HG02938 (cell line): ENCODE data around the gene ACAN.

Experiments
- ATAC-seq: cut with Tn5 transposase; IDR thresholded peaks from one replicate; pipeline ENCODE4 v1.9.1; 2021; ENCODE audit warnings: mild to moderate bottlenecking, moderate library complexity; ENCODE audit not compliant: unreplicated experiment

The ACAN gene

DNA sequence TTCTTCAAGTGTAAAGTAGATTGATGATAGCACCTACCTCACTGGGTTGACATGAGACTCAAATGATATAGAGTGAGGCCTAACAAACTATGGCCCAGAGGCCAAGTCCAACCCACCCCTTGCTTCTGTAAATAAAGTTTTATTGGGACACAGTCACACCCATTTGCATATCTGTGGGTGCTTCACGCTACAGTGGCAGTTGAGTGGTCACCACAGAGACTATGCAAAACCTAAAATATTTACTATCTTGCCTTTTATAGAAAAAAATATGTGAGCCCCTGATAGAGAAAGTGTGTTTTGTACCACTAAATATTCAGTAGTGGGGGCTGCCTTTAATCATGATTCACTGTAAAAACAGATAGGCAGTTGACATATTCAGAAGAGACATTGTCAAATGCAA lies 38.0 kb downstream of the ACAN start:
- no peak for ATAC-seq

DNA sequence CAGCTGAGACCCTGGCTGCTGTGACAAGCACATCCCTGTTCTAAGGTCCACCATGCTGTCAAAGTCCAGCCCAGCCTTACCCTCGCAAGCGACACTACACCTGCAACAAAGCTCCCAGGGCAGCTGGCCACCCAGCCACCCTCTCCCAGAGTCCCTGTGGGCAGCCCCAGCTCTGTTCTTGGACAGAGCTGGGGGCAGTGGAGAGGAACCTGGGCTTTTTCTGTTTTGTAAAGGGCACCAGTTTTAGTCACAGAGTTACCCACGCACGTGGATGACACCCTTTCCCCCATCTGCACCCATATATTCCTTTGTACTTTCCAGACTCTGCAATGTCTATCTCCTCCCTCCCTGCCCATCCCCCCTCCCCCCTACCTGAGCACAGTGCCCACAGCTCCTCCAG lies 38.9 kb downstream of the ACAN start:
- ATAC-seq, result no peak

DNA sequence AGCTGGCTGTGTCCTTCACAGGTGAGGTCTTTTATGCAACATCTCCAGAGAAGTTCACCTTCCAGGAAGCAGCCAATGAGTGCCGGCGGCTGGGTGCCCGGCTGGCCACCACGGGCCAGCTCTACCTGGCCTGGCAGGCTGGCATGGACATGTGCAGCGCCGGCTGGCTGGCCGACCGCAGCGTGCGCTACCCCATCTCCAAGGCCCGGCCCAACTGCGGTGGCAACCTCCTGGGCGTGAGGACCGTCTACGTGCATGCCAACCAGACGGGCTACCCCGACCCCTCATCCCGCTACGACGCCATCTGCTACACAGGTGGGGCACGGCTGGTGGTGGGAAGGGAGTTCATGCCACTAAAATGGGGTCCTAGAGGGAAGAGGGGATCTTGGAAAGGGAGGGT lies 40.1 kb downstream of the ACAN start:
- no peak for ATAC-seq

DNA sequence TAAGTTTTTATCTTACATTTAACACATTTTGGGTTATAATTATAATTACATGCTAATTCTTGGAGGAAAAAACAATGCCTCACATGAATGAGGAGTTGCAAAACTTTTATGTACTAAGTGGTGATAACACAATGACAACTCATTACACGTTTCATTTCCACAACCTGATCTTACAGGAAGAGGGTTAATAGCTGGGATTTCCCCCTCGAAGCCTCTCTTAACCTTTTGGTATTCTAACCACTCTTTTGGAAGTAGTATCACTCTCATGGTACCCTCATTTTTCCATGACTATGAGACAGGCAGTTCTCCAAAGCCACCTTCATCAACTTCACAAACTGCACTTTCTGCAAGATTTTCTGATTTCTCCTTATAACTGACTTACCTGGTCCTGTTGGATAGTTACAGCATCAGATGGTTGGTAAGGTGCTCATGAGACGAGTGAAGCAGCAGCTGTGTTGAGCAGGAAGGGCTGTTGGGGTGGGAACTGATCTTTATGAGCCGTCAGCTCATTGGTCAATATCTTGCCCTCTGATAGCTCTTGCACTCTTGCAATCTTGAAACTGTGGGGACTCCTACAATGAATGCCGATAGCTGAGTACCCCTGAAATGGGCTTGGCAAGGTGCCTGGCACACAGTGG lies 41.6 kb downstream of the ACAN start:
- ATAC-seq, result no peak

DNA sequence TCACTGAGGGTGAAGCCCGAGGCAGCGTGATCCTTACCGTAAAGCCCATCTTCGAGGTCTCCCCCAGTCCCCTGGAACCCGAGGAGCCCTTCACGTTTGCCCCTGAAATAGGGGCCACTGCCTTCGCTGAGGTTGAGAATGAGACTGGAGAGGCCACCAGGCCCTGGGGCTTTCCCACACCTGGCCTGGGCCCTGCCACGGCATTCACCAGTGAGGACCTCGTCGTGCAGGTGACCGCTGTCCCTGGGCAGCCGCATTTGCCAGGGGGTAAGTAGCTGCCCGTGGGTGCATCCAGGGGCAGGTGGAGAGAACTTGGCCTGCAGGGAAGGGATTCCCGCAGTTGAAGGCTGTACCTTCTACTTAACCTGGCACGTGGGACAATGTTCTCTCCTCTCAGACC lies 42.4 kb downstream of the ACAN start:
- no peak for ATAC-seq

DNA sequence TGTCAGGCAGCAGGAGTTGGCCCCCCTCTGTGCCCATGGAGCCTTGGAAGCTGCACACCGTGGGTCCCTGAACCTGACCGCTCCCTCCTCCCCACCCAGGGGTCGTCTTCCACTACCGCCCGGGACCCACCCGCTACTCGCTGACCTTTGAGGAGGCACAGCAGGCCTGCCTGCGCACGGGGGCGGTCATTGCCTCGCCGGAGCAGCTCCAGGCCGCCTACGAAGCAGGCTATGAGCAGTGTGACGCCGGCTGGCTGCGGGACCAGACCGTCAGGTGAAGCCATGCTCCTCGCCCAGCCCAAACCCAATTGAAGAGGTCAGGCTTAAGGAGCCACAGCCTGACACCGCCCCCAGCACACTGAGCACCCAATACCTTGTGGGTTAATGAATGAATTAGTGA lies 43.9 kb downstream of the ACAN start:
- ATAC-seq, result no peak

DNA sequence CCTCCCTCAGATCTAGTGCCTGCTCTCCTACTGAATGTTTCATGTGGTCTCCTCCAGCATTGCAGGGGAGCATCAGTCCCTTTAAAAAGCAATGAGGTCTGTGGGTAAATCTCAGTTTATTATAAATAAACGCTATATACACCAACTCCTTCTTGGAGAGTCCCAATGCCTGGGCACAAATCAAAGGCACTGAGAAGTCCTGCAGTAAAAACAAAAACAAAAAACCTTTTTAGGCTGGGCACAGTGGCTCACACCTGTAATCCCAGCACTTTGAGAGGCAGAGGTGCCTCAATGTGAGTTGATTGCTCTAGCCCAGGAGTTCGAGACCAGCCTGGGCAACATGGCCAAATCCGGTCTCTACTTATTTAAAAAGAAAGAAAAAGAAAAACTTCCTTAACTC lies 45.0 kb downstream of the ACAN start:
- no peak for ATAC-seq

DNA sequence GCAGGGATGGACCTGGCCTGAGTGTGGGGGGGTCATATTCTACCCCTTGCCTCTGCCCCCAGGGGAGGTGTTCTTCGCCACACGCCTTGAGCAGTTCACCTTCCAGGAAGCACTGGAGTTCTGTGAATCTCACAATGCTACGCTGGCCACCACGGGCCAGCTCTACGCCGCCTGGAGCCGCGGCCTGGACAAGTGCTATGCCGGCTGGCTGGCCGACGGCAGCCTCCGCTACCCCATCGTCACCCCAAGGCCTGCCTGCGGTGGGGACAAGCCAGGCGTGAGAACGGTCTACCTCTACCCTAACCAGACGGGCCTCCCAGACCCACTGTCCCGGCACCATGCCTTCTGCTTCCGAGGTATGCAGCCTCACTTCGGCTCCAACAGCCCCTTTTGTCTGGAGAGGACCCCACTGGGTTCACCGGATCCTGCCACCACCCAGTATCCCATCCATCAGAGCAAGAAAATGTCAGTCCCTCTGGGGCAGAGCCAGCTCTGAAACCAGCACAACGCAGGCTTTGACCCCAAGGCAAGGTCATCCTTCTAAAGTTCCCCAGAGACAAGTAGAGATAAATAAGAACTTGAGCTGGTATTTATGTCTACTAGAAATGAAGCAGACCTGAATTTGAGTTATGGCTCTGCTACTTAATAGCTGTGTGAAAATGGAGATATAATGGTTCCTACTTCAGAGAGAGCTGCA lies 46.3 kb downstream of the ACAN start:
- ATAC-seq, result no peak

DNA sequence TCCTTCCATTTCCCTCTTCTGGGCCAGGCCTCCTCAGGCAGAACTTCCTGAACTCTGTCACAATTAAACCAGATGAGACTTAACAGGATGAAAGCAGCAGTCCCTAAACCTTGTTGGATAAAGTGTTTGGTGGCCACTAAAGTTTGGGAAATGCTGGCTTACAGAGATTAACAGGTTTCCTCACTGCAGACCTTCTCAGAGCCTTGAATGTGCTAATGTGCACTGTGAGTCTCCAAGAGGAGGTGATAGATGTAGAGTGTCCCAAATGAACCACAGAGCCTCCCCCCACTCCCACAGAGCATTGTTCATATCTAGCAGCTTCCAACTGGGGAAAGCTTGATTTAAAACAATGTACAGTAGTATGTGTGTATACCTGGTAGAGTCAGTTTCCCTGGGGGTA lies 49.2 kb downstream of the ACAN start:
- no peak for ATAC-seq

DNA sequence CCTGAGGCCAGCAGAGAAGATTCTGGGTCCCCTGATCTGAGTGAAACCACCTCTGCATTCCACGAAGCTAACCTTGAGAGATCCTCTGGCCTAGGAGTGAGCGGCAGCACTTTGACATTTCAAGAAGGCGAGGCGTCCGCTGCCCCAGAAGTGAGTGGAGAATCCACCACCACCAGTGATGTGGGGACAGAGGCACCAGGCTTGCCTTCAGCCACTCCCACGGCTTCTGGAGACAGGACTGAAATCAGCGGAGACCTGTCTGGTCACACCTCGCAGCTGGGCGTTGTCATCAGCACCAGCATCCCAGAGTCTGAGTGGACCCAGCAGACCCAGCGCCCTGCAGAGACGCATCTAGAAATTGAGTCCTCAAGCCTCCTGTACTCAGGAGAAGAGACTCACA lies 55.7 kb downstream of the ACAN start:
- ATAC-seq, result no peak

DNA sequence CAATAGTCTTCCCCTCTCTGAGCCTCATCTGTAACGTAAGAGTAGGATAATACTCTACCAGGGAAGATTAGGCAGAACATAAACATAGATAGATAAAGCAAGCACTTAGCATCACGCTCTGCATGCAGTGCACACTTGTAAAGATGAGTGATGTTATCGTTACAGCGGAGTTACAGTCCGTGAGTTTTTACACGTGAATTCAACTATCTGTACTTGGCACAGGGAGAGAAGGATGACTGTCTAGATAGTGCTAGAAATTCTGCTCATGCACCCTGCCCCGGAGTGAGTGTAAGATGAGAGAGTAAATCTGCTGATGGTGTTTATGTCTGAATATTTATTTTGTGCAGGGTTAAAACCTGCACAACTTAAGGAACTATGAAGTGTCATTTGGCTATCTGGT lies 56.3 kb downstream of the ACAN start:
- ATAC-seq, result no peak

DNA sequence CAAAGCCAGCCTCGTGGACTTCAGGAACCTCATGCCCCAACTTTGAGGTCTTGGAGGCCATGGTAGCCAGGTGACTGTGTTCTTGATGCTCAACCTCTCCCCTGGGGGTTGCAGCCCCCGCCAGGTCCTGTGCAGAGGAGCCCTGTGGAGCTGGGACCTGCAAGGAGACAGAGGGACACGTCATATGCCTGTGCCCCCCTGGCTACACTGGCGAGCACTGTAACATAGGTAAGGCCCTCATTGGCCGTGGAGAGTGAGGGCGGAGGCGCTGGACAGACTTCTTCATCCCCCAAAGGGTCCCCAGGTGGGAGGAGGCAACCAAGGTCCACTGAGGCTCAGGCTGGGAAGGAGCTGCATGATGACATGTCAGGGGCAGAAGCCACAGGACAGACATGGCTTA lies 57.0 kb downstream of the ACAN start:
- no peak for ATAC-seq

DNA sequence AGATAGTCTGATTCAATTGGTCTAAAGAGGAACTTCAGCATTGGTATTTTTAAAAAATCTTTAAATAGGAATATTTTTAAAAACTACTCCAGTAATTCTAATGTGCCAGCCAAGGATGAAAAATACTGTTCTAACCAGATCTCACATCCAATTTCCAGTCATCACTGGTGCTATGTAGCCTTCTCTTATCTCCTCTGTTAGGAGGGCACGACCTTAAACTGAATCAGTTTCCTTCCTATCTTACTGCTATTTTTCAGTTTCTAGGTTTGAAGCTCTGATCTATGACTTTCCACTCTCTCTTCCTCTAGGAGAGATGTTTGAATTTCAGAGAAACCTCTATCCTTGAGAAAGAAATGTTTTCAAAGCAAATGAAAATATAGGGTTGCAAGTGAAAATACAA lies 60.2 kb downstream of the ACAN start:
- ATAC-seq, result no peak

DNA sequence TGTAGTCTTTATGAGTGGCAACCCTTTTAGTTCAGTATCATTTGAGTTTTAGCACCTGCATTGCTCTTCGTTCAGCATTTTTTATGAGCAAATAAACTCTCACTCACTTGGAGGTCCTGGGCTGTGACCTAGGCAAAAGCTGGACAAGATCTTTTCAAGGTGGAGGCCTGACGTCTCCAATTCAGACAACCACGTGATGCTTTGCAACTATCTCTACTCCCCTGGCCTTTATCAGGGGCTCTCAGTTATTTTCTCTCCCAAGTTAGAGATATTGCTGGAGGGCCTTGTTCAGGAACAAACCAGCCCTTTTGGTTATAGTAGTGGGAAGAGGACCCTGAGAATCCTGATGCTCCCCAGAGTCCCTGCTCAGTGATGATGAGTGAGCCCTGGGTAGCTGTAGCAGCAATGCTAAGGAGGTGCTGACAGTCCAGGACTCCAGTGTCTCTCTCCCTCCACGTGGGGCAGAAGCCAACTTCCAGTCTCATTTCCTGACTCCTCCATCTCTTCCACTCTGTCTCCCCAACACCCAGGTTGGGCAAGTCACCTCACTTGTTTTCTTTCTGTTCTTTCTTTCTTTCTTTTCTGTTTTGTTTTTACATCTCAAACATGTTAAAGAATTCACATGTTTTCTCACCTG lies 61.7 kb downstream of the ACAN start:
- no peak for ATAC-seq

DNA sequence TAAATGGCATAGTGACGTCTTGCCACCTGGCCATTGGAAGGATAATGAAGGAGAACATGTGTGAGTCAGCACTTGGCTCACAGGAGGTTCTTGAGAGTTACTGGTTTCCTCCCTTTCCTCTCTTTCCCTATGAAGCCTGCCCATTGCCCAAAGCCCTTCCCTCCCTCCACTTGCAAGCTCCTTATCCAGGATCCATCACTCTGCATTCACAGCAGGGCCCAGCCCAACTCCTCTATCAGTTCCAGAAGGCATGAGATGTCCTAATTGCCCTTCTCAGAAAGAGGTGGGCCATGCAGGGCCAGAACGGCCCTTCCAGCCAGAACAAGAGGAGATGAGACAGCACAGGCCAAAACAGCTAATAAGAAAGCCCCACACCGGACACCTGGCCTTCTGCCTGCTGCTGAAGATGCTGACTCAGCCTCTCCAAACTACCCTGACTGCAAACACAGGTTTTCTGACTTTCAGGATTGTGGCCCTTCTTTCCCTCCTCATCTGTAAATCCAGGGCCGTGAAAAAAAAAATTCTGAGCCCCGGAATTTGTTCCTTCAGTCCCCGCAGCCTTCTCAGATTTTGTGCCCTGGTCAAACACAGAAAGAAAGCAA lies 62.4 kb downstream of the ACAN start:
- ATAC-seq, result no peak

DNA sequence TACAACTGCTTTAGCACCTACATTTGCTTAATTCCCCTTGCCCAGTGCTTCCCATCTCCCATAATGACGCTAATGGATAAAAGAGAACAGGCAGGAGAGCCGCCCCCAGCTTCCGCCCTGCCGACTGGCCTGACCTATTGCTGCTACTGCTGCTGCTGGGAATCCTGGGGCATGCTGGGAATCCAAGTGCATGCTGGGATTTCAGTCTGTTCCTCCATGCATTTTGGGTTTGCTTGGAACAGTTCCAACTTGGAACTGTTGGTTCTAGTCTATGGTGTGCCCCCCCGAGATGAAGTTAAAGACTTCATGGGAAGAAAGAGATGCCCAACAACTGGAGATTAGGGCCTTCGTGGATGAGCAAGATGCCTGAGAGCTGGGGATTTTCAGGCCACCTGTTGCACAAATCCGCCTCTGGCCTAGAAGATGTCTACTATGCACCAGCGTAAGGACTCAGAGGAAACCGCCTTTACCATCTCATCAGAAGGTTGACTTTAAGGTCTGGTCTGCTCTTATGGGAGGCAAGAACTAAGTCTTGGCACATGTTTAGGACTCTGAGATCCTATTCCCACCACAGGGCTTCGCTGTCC lies 63.2 kb downstream of the ACAN start:
- ATAC-seq, result no peak

DNA sequence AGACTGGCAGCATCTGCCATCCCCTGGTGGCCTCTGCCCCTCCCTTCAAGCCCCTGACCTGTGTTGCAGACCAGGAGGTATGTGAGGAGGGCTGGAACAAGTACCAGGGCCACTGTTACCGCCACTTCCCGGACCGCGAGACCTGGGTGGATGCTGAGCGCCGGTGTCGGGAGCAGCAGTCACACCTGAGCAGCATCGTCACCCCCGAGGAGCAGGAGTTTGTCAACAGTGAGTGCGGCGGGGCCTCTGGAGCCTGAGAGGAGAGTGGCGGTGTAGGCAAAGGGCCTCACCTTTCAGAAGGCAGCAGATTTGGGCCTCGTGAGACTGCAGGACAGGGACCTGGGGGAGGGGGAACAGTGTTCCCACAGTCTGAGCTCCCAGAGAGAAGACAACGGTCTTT lies 68.1 kb downstream of the ACAN start:
- ATAC-seq, result no peak

DNA sequence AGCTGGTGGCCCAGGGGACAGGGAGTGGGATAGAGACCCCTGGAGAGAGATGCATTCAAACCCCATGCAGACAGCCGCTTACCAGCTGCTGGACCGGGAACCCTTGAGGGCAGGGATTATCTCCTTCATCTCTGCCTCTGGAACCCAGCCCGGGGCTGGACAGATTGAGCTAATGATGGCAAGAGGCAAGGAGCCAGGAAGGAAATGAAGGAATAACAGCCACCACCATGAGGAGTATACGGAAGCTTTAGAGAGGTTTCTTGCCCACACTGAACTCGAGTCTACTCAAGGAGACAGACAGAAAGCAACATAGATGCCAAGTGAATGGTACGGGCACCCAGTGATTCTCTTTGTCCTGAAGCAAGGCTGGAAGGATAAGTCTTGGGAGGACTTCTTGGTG lies 68.9 kb downstream of the ACAN start:
- no peak for ATAC-seq

DNA sequence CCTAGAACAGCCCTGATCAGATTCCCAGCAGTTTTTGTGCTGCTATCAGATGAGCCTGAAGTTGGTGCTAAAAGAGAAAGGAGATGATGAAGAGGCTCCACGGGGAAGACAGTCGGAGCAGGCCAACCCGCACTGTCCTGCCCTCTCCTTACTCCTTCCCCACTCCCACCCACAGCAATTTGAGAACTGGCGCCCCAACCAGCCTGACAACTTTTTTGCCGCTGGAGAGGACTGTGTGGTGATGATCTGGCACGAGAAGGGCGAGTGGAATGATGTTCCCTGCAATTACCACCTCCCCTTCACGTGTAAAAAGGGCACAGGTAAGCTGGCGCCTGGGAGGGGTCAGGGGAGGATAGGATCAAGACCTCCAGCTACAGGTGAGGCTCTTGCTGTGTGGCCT lies 69.5 kb downstream of the ACAN start:
- ATAC-seq, result no peak

DNA sequence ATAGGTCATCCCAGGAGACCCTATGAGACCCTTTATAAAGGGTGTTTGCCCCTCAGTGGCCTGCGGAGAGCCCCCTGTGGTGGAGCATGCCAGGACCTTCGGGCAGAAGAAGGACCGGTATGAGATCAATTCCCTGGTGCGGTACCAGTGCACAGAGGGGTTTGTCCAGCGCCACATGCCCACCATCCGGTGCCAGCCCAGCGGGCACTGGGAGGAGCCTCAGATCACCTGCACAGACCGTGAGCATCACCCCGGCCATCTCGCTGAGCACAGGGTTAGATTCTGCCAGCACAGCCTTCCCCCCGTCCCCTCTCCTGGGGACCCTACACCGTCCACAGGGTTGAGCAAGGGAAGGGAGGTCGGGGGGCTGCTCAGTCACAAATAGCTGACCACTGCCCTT lies 70.5 kb downstream of the ACAN start:
- no peak for ATAC-seq

DNA sequence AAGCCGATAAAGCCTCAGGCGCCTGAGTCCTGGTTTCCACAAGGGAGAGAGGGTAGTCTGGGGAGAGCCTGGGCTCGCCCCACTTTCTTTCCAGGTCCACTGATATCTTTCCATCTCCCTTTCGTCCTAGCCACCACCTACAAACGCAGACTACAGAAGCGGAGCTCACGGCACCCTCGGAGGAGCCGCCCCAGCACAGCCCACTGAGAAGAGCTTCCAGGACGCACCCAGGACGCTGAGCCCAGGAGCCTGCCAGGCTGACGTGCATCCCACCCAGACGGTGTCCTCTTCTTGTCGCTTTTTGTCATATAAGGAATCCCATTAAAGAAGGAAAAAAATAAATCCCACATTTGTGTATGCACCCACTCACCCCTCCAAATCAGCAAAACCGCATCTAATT lies 71.0 kb downstream of the ACAN start:
- no peak for ATAC-seq

DNA sequence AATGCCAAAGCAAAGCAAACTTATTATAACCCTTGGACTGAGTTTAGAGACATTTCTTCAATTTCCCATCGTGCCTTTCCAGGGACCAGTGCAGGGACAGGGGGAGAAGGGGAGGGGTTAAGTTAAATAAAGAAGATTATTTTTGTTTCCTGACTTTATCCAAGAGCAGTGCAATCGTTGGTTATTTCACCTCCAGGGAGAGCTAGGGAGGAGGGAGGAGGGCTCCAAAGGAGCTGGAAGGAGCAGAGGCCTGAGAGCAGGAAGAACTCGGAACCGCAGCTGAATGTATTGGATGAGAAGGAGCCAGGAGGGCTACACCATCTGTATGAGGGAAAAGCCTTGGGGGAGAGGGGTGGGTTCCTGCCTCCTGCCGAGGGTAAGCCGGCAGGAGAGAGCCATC lies 71.4 kb downstream of the ACAN start:
- no peak for ATAC-seq
